Prostate gland (tissue), 2 donors: ENCODE results near the gene GNAI3.

Source experiments
- POLR2A ChIP-seq: fragments of 450-650 bp; IDR thresholded peaks from one replicate; pipeline ENCODE4 v1.6.1; 2016; ENCODE audit warnings: antibody characterized with exemption, mild to moderate bottlenecking
- TF ChIP-seq, protein P1 (sequence below), 4 experiments: fragments of 200-600 bp in 2 of 4; fragments of 450-650 bp in 2 of 4; sonication (generic) in 2 of 4; IDR thresholded peaks; 1 replicate in 3 of 4; 2 replicates in 1 of 4; pipeline ENCODE4 v1.5.1; 2016 to 2019; ENCODE audit warnings: antibody characterized with exemption in 4 of 4, mild to moderate bottlenecking in 2 of 4, moderate library complexity in 2 of 4

DNA sequence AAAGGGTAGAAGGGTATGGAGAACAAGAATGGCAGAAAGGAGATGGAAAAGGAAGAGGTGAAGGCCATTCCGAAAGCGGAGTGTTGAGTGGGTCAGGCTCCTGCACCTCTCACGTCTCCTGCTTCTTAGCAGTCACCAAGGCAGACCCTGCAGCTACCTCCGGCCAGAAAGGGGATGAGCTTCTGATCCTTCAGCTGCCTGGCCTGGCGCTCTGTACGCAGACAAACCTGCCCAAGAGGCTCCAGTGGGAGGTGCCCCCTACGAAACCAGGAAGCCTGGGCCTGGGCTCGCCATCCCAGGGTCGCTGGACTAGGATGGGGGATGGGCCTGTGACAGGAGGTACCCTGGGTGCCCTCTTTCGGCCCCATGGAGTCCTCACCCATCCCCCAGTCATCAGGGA is 5.8 kb upstream of the GNAI3 start:
- no peak for TF ChIP-seq POLR2A
- TF ChIP-seq, protein P1, sequence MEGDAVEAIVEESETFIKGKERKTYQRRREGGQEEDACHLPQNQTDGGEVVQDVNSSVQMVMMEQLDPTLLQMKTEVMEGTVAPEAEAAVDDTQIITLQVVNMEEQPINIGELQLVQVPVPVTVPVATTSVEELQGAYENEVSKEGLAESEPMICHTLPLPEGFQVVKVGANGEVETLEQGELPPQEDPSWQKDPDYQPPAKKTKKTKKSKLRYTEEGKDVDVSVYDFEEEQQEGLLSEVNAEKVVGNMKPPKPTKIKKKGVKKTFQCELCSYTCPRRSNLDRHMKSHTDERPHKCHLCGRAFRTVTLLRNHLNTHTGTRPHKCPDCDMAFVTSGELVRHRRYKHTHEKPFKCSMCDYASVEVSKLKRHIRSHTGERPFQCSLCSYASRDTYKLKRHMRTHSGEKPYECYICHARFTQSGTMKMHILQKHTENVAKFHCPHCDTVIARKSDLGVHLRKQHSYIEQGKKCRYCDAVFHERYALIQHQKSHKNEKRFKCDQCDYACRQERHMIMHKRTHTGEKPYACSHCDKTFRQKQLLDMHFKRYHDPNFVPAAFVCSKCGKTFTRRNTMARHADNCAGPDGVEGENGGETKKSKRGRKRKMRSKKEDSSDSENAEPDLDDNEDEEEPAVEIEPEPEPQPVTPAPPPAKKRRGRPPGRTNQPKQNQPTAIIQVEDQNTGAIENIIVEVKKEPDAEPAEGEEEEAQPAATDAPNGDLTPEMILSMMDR (IDR thresholded peaks at IDR 0.05): no peak
